Measurements from ENCODE around the gene DHX36. TPM values are rescaled to one million over a fixed set of nuclear protein-coding genes. Genes with fewer than 3 reads are reported as not detected.

Gene DHX36
- total RNA-seq, 1 donor from 2014 or later = 52.3 TPM

- H3K4me1 ChIP-seq = no peaks in the 10 kb centered on the region
- TF ChIP-seq CTCF (IDR thresholded peaks at IDR 0.05) (no peak), POLR2AphosphoS5 (IDR thresholded peaks at IDR 0.05; ENCODE audit: insufficient read depth in 1 of 2, low read depth in 1 of 2) (no peak), POLR2A (IDR thresholded peaks at IDR 0.05) (no peak)
- H3K36me3 ChIP-seq = peaks cover 0 to 28% of the 10 kb centered on the region in 2 donors
- H3K27me3 ChIP-seq = no peaks in the 10 kb centered on the region
- intact Hi-C loops (cut with DNase I) = no loop called here
- no peak for DNase-seq (ENCODE audit: extremely low spot score in 2 of 2)
- H3K9me3 ChIP-seq = no peaks in the 10 kb centered on the region
- H3K27ac ChIP-seq = no peak overlapping the region
- H3K4me3 ChIP-seq = no peak overlapping the region
Measured at GRCh38 chr3:154275292-154275691, 49.0 kb downstream of the DHX36 start.

DNA sequence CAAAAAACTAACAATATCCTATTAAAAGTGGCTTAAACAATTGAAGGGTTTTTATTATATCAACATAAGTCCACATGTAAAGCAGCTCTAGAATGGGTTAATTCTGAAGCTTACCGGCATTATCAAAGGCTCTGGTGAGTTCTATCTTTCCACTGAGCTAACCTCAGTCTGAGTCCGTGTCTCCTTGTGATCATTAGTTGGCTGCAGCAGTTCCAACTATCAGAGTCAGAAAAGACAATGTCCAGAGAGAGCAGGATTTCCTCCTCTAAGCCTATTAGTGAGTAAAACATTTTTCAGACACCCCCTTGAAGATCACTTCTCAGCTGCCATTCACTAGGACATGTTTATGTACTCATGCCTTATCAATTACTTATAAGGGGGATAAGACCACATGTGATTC, 49.9 kb downstream of the DHX36 start:
- no peak overlapping the region for H3K27ac ChIP-seq
- peaks cover 0 to 22% of the 10 kb centered on the region in 2 donors for H3K36me3 ChIP-seq
- no peaks in the 10 kb centered on the region for H3K9me3 ChIP-seq
- intact Hi-C loops (cut with DNase I) = no loop called here
- H3K27me3 ChIP-seq = no peaks in the 10 kb centered on the region
- no peak overlapping the region for H3K4me3 ChIP-seq
- H3K4me1 ChIP-seq = no peaks in the 10 kb centered on the region
- TF ChIP-seq CTCF (IDR thresholded peaks at IDR 0.05) = no peak
- TF ChIP-seq POLR2A (IDR thresholded peaks at IDR 0.05) = no peak
- TF ChIP-seq POLR2AphosphoS5 (IDR thresholded peaks at IDR 0.05; ENCODE audit: insufficient read depth in 1 of 2, low read depth in 1 of 2) = no peak
- DNase-seq (ENCODE audit: extremely low spot score in 2 of 2) = no peak

DNA sequence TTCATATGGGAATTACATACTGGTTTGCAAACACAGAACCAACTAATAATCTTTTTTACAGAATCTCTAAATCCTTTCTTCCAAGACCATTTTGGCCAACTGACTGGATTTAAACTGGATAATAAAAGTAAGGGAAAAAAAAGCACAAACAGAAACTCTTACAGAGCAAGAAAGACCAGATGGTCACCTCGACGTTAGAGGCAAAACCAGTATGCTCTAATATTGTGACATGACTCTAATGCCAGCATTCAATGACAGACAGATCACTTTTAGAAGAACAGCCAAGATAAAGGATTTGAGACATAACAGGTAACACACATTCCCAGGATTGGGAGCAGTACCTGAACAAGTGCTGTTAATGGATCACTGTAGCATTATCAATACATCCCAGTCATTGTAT, 50.9 kb downstream of the DHX36 start:
- H3K9me3 ChIP-seq = no peaks in the 10 kb centered on the region
- peaks cover 0 to 22% of the 10 kb centered on the region in 2 donors for H3K36me3 ChIP-seq
- H3K27me3 ChIP-seq = no peaks in the 10 kb centered on the region
- H3K27ac ChIP-seq = no peak overlapping the region
- no peaks in the 10 kb centered on the region for H3K4me1 ChIP-seq
- TF ChIP-seq POLR2A (IDR thresholded peaks at IDR 0.05) = no peak
- no peak for TF ChIP-seq POLR2AphosphoS5 (IDR thresholded peaks at IDR 0.05; ENCODE audit: insufficient read depth in 1 of 2, low read depth in 1 of 2)
- no peak for TF ChIP-seq CTCF (IDR thresholded peaks at IDR 0.05)
- no peak for DNase-seq (ENCODE audit: extremely low spot score in 2 of 2)
- intact Hi-C loops (cut with DNase I) = no loop called here
- H3K4me3 ChIP-seq = no peak overlapping the region

DNA sequence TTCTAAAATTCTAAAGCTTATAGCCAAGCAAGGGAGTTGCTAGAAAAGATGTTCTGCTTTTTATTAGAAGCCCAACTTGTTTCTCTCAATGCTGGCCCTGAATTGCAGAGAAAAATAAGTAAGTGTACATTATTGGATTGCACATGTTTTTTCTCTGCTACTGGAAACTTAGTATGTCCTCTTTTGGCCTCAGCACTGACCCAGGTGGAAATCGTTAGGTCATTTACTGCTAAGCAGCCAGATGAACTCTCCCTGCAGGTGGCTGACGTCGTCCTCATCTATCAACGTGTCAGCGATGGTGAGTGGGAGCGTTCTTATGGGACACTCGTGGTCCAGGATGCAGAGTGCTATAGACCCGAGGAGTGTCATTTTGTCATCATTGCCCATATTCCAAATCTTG, 69.8 kb downstream of the DHX36 start:
- Histone ChIP-seq H3K36me3 (peaks cover 0 to 33% of the 10 kb centered on the region in 2 donors), H3K27ac (no peak overlapping the region), H3K4me1 (peaks cover 5% of the 10 kb centered on the region), H3K27me3 (no peaks in the 10 kb centered on the region), H3K4me3 (no peak overlapping the region), H3K9me3 (no peaks in the 10 kb centered on the region)
- no peak for DNase-seq (ENCODE audit: extremely low spot score in 2 of 2)
- intact Hi-C loops (cut with DNase I) = loop anchor here (10.0 kb wide), 1 partner anchor 160 kb away; no protein-coding TSS in a partner anchor
- TF ChIP-seq CTCF (IDR thresholded peaks at IDR 0.05) (no peak), POLR2AphosphoS5 (IDR thresholded peaks at IDR 0.05; ENCODE audit: insufficient read depth in 1 of 2, low read depth in 1 of 2) (no peak), POLR2A (IDR thresholded peaks at IDR 0.05) (no peak)

GRCh38 chr3:154252759-154253638, 71.3 kb downstream of the DHX36 start:
- H3K27me3 ChIP-seq = no peaks in the 10 kb centered on the region
- no peak overlapping the region for H3K4me3 ChIP-seq
- H3K27ac ChIP-seq = no peak overlapping the region
- TF ChIP-seq CTCF (IDR thresholded peaks at IDR 0.05) = peak; percentile 81 to 96 (median 94)
- TF ChIP-seq POLR2A (IDR thresholded peaks at IDR 0.05) = no peak
- no peak for TF ChIP-seq POLR2AphosphoS5 (IDR thresholded peaks at IDR 0.05; ENCODE audit: insufficient read depth in 1 of 2, low read depth in 1 of 2)
- H3K9me3 ChIP-seq = no peaks in the 10 kb centered on the region
- intact Hi-C loops (cut with DNase I) = loop anchor here (10.0 kb wide), 1 partner anchor 158 kb away; no protein-coding TSS in a partner anchor
- peaks cover 5% of the 10 kb centered on the region for H3K4me1 ChIP-seq
- DNase-seq (ENCODE audit: extremely low spot score in 2 of 2) = no peak
- peaks cover 0 to 19% of the 10 kb centered on the region in 2 donors for H3K36me3 ChIP-seq

All from vagina (tissue), 2 donors.